ENCODE data around the gene C15orf39. TPM values are rescaled to one million over a fixed set of nuclear protein-coding genes. Genes with fewer than 3 reads are reported as not detected.

C15orf39 gene
- total RNA-seq, 2 donors from 2014 or later, result 23.1 to 26.9 TPM

DNA sequence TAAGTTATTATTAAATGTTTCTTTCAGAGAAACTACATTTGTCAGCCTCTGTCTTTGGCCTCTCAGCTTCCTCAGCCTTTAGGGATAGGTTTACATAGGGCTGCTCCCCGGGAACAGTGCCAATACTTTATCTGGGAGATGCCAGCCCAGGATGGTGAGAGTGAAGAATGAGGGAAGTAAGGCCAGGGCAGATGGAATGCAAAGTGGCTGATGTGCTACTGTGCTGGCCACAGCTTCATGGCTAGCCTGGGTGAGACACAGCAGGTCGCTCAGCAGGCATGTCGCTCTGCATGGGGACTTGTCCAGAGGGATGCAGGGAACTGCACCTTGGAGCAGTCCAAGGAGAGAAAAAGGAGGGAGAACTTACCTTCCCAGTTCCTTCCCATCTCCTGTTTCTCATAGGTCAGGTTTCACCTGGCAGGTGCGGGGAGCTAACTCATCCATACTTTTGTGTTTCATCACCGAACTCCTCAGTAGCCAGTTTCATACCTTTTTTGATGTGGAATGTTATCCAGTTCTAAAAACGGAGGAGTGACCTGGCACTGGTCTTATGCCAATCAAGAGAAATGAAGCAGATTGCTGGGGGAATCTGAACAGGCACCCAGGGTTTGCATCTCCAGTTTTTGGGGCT is 30.9 kb upstream of the C15orf39 start:
- ATAC-seq, result peak; percentile 48
- intact Hi-C loops (cut with DNase I, micrococcal nuclease), result no loop called here
- DNase-seq, result no peak

DNA sequence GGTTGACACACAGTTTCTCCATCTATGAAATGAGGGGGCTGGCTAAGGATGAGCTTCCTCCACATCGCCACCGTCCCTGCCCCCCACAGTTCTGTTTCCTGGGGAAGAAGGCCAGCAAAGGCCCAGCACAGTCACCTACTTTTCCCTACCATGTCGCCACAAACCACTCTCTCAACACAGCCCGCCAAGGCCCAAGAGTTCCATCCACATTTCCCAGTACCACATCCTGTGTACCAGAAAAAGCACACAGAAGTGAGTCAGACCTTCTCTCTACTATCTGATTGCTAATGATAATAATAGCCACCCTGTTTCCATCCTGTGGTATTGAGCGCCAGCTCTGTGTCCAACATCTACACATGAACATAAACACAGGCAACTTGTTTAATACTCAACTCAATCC is 30.3 kb upstream of the C15orf39 start:
- intact Hi-C loops (cut with DNase I, micrococcal nuclease), result no loop called here
- DNase-seq (no peak), ATAC-seq (no peak)

GRCh38 chr15:75172284-75172820 is 29.3 kb upstream of the C15orf39 start:
- DNase-seq (no peak), ATAC-seq (no peak)
- intact Hi-C loops (cut with DNase I, micrococcal nuclease), result no loop called here

DNA sequence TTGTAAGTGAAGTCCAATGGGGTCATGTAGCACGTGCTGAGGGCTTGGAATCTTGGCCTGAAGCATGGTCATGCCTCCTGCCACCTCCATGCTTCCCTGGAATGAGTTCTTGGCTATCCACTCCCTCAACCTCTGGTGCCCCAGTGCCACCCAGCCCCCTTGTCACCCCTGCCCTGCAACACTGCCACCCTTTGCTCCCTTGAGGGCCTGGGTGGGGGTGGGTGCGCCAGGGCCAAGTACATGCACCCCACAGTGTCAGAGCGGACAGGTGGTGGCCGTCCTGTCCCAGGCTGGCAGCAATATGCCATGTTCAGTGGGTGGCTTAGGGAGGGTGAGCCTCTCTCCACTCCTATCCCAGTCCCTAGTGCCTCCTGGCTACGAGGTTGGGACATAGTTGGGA is 27.6 kb upstream of the C15orf39 start:
- DNase-seq, result no peak
- ATAC-seq, result no peak
- intact Hi-C loops (cut with DNase I, micrococcal nuclease), result no loop called here

DNA sequence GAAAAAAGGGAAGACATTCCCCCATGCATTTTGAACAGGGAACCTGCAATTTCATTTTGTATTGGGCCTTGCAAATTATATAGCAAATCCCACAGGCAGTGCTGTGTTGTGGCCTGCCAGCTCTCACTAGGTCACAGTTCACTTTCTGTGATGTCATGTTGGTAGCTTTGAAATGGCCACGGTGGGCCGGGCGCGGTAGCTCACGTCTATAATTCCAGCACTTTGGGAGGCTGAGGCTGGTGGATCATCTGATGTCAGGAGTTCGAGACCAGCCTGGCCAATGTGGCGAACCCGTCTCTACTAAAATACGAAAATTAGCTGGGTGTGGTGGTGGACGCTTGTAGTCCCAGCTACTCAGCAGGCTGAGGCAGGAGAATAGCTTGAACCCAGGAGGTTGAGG is 27.0 kb upstream of the C15orf39 start:
- DNase-seq (no peak), ATAC-seq (no peak)
- intact Hi-C loops (cut with DNase I, micrococcal nuclease), result no loop called here

DNA sequence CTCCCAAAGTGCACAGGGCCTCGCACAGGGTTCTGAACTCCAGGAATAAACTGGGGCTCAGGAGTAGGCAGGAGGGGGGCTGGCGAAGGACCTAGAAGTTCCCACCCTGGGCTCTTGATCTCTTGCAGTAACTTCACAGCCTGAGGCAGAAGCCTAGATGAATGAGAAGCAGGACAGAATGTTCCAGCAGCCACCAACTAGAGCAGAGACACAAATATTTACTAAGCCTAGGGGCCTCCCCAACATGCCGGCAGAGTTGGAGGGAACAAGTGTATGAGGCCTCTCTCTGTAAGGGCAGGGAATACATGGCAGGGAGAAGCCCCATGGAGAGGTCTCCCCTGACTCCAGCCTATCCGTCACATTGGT is 25.3 kb upstream of the C15orf39 start:
- intact Hi-C loops (cut with DNase I, micrococcal nuclease), result no loop called here
- DNase-seq (no peak), ATAC-seq (no peak)

DNA sequence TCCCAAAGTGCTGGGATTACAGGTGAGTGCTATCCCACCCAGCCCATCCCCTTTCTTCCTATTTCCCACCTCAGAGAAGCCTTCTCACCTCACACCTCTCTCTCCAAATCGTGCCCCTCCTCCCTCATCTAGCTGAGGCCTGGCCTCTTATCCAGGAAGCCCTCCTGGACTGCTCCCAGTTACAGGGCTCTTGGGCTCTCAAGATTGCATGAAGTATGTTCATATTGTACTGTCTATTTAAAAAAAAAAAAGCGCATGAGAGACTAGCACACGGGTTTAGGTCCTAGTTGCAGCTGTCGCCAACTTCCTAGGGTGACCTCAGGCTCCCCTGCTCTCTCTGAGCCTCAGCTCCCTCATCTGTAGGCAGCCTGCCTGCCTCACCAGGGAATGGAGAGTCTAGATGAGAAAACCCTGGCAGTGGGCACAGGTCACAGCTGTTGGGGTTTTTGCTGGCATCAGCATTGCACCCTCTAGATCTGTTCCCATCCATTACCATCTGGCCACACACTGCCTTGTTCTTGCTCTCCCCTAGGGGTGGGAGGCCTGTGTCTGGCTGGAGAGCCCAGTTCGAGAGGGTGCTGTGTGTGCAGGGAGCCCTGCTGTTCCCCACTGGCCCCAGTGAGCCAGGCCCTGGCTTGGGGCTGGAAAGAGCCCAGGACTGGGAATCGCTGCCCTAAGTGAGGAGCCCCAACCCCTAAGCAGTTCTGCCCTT is 24.2 kb upstream of the C15orf39 start:
- DNase-seq, result no peak
- intact Hi-C loops (cut with DNase I, micrococcal nuclease), result no loop called here
- ATAC-seq, result no peak

DNA sequence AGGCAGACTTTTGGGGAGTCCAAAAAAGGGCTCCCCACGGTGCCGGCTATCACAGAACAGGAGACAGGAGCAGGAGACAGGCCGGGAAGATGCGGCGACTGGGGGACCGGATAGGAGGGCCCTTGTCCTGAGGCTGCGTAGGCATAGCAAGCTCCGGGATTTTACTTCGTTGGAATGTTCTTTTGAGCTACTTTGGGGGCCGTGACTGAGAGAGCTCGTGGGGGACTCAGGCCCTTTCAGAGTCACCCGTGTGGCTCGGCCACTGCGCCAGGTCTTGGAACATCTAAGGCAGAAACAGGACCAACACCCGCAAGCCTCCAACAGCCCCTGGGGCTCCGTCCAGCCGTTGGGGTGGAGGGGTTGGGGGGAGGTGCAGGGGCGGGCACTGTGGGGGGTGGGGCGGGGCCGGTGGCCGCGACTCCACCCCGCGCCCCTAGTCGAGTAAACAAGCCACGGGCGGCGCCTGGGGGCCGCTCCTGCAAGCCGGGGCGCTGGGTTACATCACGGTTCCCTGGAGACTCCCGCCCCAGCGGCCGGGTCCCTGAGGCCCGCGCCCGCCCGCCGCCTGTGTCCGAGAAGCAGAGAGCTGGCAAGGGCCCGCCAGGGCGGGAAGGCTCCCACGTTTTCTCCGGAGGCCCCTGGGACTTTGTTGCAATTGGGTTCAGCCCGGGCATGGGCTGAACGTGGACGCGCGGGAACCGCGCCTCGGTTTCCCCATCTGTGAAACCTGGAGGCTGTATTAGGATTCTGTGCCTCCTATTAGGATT is 23.3 kb upstream of the C15orf39 start:
- ATAC-seq, result peak; percentile 22
- intact Hi-C loops (cut with DNase I, micrococcal nuclease), result no loop called here
- DNase-seq, result peak; percentile 62 to 68

DNA sequence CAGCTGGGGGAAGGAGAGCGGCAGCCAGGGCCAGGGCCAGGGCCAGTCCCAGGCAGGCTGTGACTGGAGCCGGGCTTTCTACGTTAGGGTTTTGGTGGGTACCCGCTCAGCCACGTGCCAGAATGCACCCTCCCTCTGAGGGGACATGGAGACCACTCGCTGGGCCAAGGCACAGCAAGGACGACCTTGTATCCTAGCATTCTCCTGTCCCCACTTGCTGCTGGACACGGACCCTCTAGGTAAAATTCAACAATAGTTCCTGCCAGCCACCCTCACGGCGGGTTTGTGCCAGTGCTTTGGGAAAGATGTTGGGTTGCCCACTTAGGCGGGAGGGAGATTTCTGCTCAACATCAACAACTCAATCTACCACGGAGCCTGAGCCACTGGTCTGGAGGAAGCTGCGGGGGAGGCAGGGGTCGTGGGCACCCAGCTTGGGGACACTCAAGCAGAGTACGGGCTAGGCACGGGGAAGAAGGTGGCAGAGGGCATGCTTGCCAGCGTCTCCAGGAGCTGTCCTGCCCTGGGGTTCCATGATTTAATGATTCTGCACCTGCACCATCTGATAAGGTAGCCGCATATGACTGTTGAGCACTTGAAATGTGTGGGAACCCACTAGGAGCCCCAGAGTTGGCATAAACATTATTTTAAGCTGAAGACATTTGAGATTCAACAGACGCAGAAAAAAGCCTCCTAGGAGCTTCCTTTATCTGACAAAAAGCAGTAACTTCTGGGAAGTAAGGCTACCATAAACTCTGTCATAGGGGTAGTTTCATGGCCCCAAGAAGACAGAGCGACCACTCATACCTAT is 22.5 kb upstream of the C15orf39 start:
- intact Hi-C loops (cut with DNase I, micrococcal nuclease), result no loop called here
- no peak for DNase-seq
- ATAC-seq, result no peak

GRCh38 chr15:75179746-75180140 is 21.9 kb upstream of the C15orf39 start:
- ATAC-seq (no peak), DNase-seq (no peak)
- intact Hi-C loops (cut with DNase I, micrococcal nuclease), result no loop called here

- ATAC-seq (no peak), DNase-seq (no peak)
- intact Hi-C loops (cut with DNase I, micrococcal nuclease), result no loop called here
Observed at GRCh38 chr15:75181780-75182179, 19.9 kb upstream of the C15orf39 start.

GRCh38 chr15:75182187-75183131 is 19.2 kb upstream of the C15orf39 start:
- ATAC-seq, result peak; percentile 73
- intact Hi-C loops (cut with DNase I, micrococcal nuclease), result no loop called here
- DNase-seq, result no peak

DNA sequence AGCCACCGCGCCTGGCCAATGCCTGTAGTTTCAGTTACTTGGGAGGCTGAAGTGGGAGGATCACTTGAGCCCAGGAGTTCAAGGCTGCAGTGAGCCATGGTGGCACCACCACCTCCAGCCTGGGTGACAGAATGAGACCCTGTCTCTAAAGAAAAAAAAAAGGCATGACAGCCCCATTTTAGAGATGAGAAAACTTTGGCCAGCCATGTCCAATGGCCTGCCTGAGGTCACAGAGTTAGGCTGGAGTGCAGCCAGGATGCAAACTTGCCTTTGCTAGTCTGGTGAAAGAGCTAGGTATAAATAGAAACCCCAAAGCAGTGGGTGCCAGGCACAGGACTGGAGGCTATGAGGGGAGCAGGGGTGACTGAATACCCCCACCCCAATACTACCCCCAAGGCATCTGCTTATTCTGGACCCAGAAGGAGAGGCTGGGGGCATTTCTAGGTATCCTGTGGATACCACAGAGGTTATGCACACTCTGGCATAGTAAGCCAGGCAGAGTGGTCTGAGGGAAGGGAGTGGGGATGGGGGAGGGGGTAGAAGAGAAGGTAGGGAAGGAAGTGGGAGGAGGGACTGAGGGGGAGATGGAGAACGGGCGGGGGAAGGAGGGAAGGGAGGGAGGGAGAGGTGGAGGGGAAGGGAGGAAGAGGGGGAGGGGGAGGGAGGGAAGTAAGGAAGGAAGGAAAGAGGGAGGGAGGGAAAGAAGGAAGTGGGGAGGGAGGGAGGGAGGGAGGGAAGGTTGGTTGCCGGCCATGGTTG is 16.2 kb upstream of the C15orf39 start:
- ATAC-seq (no peak), DNase-seq (no peak)
- intact Hi-C loops (cut with DNase I, micrococcal nuclease), result no loop called here

- ATAC-seq (no peak), DNase-seq (no peak)
Observed at GRCh38 chr15:75186044-75186443, 15.6 kb upstream of the C15orf39 start.

GRCh38 chr15:75188499-75188898 is 13.2 kb upstream of the C15orf39 start:
- DNase-seq (no peak), ATAC-seq (no peak)
- intact Hi-C loops (cut with DNase I, micrococcal nuclease), result no loop called here

More at GRCh38 chr15:75186044-75186443, 15.6 kb upstream of the C15orf39 start:
- intact Hi-C loops (cut with DNase I, micrococcal nuclease), result no loop called here

- intact Hi-C loops (cut with DNase I, micrococcal nuclease), result no loop called here
- DNase-seq, result no peak
- no peak for ATAC-seq
Observed at GRCh38 chr15:75191235-75191634, 10.4 kb upstream of the C15orf39 start.

DNA sequence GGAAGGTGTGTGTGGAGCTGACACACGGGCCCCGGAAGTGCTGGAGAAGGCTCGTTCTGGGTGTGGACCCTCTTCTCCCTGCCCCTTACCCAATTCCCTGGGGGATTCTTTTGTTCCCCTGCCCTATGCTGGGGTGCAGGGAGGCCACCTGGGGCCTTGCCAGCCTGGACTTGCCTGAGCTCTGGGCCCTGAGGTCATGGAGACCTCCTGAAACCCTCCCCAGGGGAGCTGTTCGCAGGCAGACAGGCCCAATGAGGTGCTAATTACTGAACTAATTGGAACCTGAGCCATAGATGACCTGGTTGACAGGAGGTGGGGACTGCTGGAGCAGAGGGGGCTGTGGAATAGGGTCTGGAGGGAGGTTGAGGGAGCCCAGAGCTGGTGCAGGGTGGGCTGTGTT is 9.4 kb upstream of the C15orf39 start:
- intact Hi-C loops (cut with DNase I, micrococcal nuclease), result no loop called here
- ATAC-seq (no peak), DNase-seq (no peak)
